Naive thymus-derived CD4-positive, alpha-beta T cell (primary cell): Measurements from ENCODE around the gene CRB1. TPM values are rescaled to one million over a fixed set of nuclear protein-coding genes. Genes with fewer than 3 reads are reported as not detected.

Experiments
- ATAC-seq: fragments of 150-1000 bp; cut with Tn5 transposase; 2 replicates; pipeline ENCODE4 v1.10.0; 2021; ENCODE audit warnings: mild to moderate bottlenecking, moderate library complexity
- CTCF ChIA-PET: fragments of 350-600 bp; sonication (Branson Sonifier 250); formaldehyde crosslinking; loops from one replicate; lab custom pipeline; 2021; ENCODE audit warnings: antibody characterized with exemption; lab: Charles Lee
- POLR2A ChIA-PET: fragments of 350-600 bp; sonication (Branson Sonifier 250); formaldehyde crosslinking; loops from one replicate; lab custom pipeline; 2021; ENCODE audit warnings: antibody characterized with exemption, inconsistent platforms; lab: Charles Lee
- DNase-seq, 9 donors: peaks; one replicate each; pipeline versions ENCODE4 v3.0.0 to v3.0.0-alpha.2; 2020 to 2022; ENCODE audit warnings: mixed read lengths in 1 of 9
- H3K27ac ChIP-seq: one replicate; pipeline ENCODE4 v1.7.0; 2013; ENCODE audit warnings: mild to moderate bottlenecking, low read depth, low read length, moderate library complexity
- H3K27me3 ChIP-seq, 2 donors: one replicate each; pipeline ENCODE4 v1.7.0; 2013; ENCODE audit warnings: low read length in 2 of 2, mild to moderate bottlenecking in 2 of 2, moderate library complexity in 2 of 2; ENCODE audit not compliant: control insufficient read depth in 2 of 2, insufficient read depth in 2 of 2
- H3K36me3 ChIP-seq, 3 experiments: 1 replicate in 2 of 3; 2 replicates in 1 of 3; pipeline ENCODE4 v1.7.0; 2013; ENCODE audit warnings: low read length in 3 of 3, mild to moderate bottlenecking in 3 of 3, moderate library complexity in 1 of 3; ENCODE audit not compliant: insufficient read depth in 3 of 3, control insufficient read depth in 2 of 3
- H3K4me1 ChIP-seq, 2 donors: one replicate each; pipeline ENCODE4 v1.7.0; 2013; ENCODE audit warnings: low read length in 2 of 2, mild to moderate bottlenecking in 2 of 2, moderate library complexity in 1 of 2; ENCODE audit not compliant: control insufficient read depth in 2 of 2, insufficient read depth in 2 of 2
- H3K4me3 ChIP-seq: 2 replicates; pipeline ENCODE4 v1.7.0; 2013; ENCODE audit warnings: mild to moderate bottlenecking, low read length
- H3K9me3 ChIP-seq, 3 experiments: 1 replicate in 2 of 3; 2 replicates in 1 of 3; pipeline ENCODE4 v1.7.0; 2013; ENCODE audit warnings: low read length in 3 of 3; ENCODE audit not compliant: control insufficient read depth in 2 of 3
- H3K27ac Mint-ChIP-seq, 9 donors: one replicate each; pipeline ENCODE4 v1.8.0; 2020 to 2022; ENCODE audit warnings: mixed read lengths in 9 of 9, mild to moderate bottlenecking in 8 of 9, moderate library complexity in 5 of 9, inconsistent platforms in 2 of 9
- H3K27me3 Mint-ChIP-seq, 5 donors: one replicate each; pipeline ENCODE4 v1.8.0; 2021 to 2022; ENCODE audit warnings: mixed read lengths in 5 of 5, mild to moderate bottlenecking in 1 of 5
- H3K36me3 Mint-ChIP-seq, 5 donors: one replicate each; pipeline ENCODE4 v1.8.0; 2020 to 2022; ENCODE audit warnings: mixed read lengths in 5 of 5, mild to moderate bottlenecking in 3 of 5, inconsistent platforms in 1 of 5
- H3K4me1 Mint-ChIP-seq, 7 donors: one replicate each; pipeline ENCODE4 v1.8.0; 2020 to 2022; ENCODE audit warnings: mixed read lengths in 7 of 7, mild to moderate bottlenecking in 3 of 7, inconsistent platforms in 1 of 7
- H3K4me3 Mint-ChIP-seq, 10 donors: one replicate each; pipeline ENCODE4 v1.8.0; 2020 to 2022; ENCODE audit warnings: mild to moderate bottlenecking in 10 of 10, mixed read lengths in 10 of 10, moderate library complexity in 6 of 10, inconsistent platforms in 2 of 10
- H3K9me3 Mint-ChIP-seq, 11 donors: one replicate each; pipeline ENCODE4 v1.8.0; 2020 to 2022; ENCODE audit warnings: mixed read lengths in 11 of 11, mild to moderate bottlenecking in 4 of 11, inconsistent platforms in 1 of 11, moderate library complexity in 1 of 11
- intact Hi-C, 2 donors: fragments of 100-400 bp; cut with micrococcal nuclease; formaldehyde crosslinking; loops; one replicate each; pipeline ENCODE4 v1.15.1; 2023
- polyA plus RNA-seq, 2 donors: library from polyadenylated mRNA; unstranded; fragments of 300-500 nt; fragmentation: Illumina TruSeq; gene quantifications; one replicate each; pipeline ENCODE4 v1.2.3, GENCODE V29; 2021
- total RNA-seq, 6 experiments: library from RNA in 5 of 6; stranded (reverse) in 5 of 6; gene quantifications; 1 replicate in 5 of 6; 2 replicates in 1 of 6; pipeline ENCODE4 v1.2.3 and lab custom pipeline; 2021 to 2026

CRB1 gene
- total and polyA plus RNA-seq, 7 experiments from 2014 or later = 0.08 to 3.2 (median 0.49) TPM; not detected in 2

- H3K9me3 ChIP-seq = no peaks in the 10 kb centered on the region
- no peaks in the 10 kb centered on the region for H3K4me1 ChIP-seq
- no peak overlapping the region for H3K4me3 ChIP-seq
- DNase-seq (no peak), ATAC-seq (peak; percentile 29)
- POLR2A ChIA-PET = no interaction called here
- no peaks in the 10 kb centered on the region for H3K27me3 Mint-ChIP-seq
- CTCF ChIA-PET = no interaction called here
- no peaks in the 10 kb centered on the region for H3K27me3 ChIP-seq
- no peak overlapping the region for H3K27ac ChIP-seq
- H3K9me3 Mint-ChIP-seq = peaks cover 0 to 2% (median 0%) of the 10 kb centered on the region in 11 donors
- H3K27ac Mint-ChIP-seq = no peak overlapping the region
- no peaks in the 10 kb centered on the region for H3K36me3 Mint-ChIP-seq
- H3K36me3 ChIP-seq = no peaks in the 10 kb centered on the region
- no peak overlapping the region for H3K4me3 Mint-ChIP-seq
- no peaks in the 10 kb centered on the region for H3K4me1 Mint-ChIP-seq
- intact Hi-C loops = loop anchor here in 1 of 2 donors (10.0 kb wide), 1 partner anchor 1145 kb away; no protein-coding TSS in a partner anchor
These were observed 51.6 kb downstream of the CRB1 start for GRCh38 chr1:197319631-197320030.

DNA sequence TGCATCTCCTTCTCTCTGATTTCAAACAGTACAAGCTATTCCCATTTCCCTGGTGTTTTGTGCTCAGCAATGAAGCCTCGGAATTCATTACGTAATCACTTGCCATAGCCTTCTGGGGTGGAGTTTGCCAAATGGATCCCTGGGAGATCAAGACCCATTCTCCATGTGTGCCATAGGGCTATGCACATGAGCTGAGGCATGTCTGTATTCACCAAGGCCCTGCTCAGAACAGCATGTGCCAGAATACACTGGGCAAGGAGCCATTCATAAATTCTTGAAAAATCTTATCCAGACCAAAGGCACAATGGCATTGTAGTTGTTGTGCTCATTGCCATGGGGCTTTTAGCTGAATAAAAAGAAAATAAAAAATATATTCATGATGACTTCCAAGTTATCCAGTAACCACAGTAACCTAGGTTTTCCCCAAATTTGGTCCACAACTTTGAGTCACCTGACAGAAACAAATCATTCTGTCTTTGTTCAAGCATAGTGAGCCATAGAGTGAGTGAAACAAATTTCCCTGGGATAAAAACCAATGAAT, 53.0 kb downstream of the CRB1 start:
- Mint-ChIP-seq H3K36me3 (no peaks in the 10 kb centered on the region), H3K4me3 (no peak overlapping the region), H3K9me3 (peaks cover 0 to 2% (median 0%) of the 10 kb centered on the region in 11 donors), H3K27me3 (no peaks in the 10 kb centered on the region), H3K27ac (no peak overlapping the region), H3K4me1 (no peaks in the 10 kb centered on the region)
- Histone ChIP-seq H3K27me3 (no peaks in the 10 kb centered on the region), H3K4me1 (no peaks in the 10 kb centered on the region), H3K9me3 (no peaks in the 10 kb centered on the region), H3K36me3 (no peaks in the 10 kb centered on the region), H3K27ac (no peak overlapping the region), H3K4me3 (no peak overlapping the region)
- no peak for DNase-seq
- intact Hi-C loops = loop anchor here in 1 of 2 donors (10.0 kb wide), 1 partner anchor 1144 kb away; no protein-coding TSS in a partner anchor
- CTCF ChIA-PET = no interaction called here
- POLR2A ChIA-PET = no interaction called here
- ATAC-seq = no peak

- H3K9me3 ChIP-seq = no peaks in the 10 kb centered on the region
- H3K27ac ChIP-seq = no peak overlapping the region
- POLR2A ChIA-PET = no interaction called here
- H3K4me3 Mint-ChIP-seq = no peak overlapping the region
- H3K4me1 ChIP-seq = no peaks in the 10 kb centered on the region
- CTCF ChIA-PET = no interaction called here
- no peaks in the 10 kb centered on the region for H3K27me3 Mint-ChIP-seq
- H3K27ac Mint-ChIP-seq = no peak overlapping the region
- intact Hi-C loops = loop anchor here in 1 of 2 donors (10.0 kb wide), 1 partner anchor 1143 kb away; no protein-coding TSS in a partner anchor
- H3K4me1 Mint-ChIP-seq = no peaks in the 10 kb centered on the region
- H3K36me3 ChIP-seq = no peaks in the 10 kb centered on the region
- ATAC-seq (no peak), DNase-seq (no peak)
- H3K4me3 ChIP-seq = no peak overlapping the region
- H3K36me3 Mint-ChIP-seq = no peaks in the 10 kb centered on the region
- peaks cover 0 to 2% (median 0%) of the 10 kb centered on the region in 11 donors for H3K9me3 Mint-ChIP-seq
- no peaks in the 10 kb centered on the region for H3K27me3 ChIP-seq
These were observed 53.8 kb downstream of the CRB1 start for GRCh38 chr1:197321811-197322210.

- H3K4me1 Mint-ChIP-seq = no peaks in the 10 kb centered on the region
- ATAC-seq (no peak), DNase-seq (peak in 4 of 9 donors; percentile 11 to 23 (median 17))
- H3K9me3 ChIP-seq = no peaks in the 10 kb centered on the region
- H3K27me3 ChIP-seq = no peaks in the 10 kb centered on the region
- H3K27ac Mint-ChIP-seq = no peak overlapping the region
- H3K4me1 ChIP-seq = no peaks in the 10 kb centered on the region
- H3K36me3 ChIP-seq = no peaks in the 10 kb centered on the region
- H3K27ac ChIP-seq = no peak overlapping the region
- ChIA-PET CTCF (interaction anchor here (0.8 kb wide), 1 partner anchor 561 kb away, joined by 3 read pairs; no protein-coding TSS in a partner anchor), POLR2A (no interaction called here)
- intact Hi-C loops = loop anchor here (1.0 to 10.0 kb wide), 7 partner anchors 29 to 1137 kb away; no protein-coding TSS in a partner anchor
- no peaks in the 10 kb centered on the region for H3K9me3 Mint-ChIP-seq
- no peaks in the 10 kb centered on the region for H3K36me3 Mint-ChIP-seq
- H3K4me3 Mint-ChIP-seq = no peak overlapping the region
- peaks cover 0 to 3% (median 0%) of the 10 kb centered on the region in 5 donors for H3K27me3 Mint-ChIP-seq
- H3K4me3 ChIP-seq = no peak overlapping the region
These were observed 59.8 kb downstream of the CRB1 start for GRCh38 chr1:197327776-197328364.

- peaks cover 0 to 3% (median 0%) of the 10 kb centered on the region in 11 donors for H3K9me3 Mint-ChIP-seq
- no peaks in the 10 kb centered on the region for H3K9me3 ChIP-seq
- no peak overlapping the region for H3K4me3 Mint-ChIP-seq
These were observed 62.2 kb downstream of the CRB1 start for GRCh38 chr1:197330213-197330612.

GRCh38 chr1:197331565-197331964, 63.5 kb downstream of the CRB1 start:
- Mint-ChIP-seq H3K27me3 (peaks cover 0 to 3% (median 0%) of the 10 kb centered on the region in 5 donors), H3K4me1 (peaks cover 0 to 3% (median 0%) of the 10 kb centered on the region in 7 donors), H3K9me3 (peaks cover 0 to 3% (median 0%) of the 10 kb centered on the region in 11 donors), H3K4me3 (no peak overlapping the region), H3K36me3 (no peaks in the 10 kb centered on the region), H3K27ac (no peak overlapping the region)
- H3K9me3 ChIP-seq = no peaks in the 10 kb centered on the region
- H3K27me3 ChIP-seq = no peaks in the 10 kb centered on the region
- H3K27ac ChIP-seq = no peak overlapping the region
- no peaks in the 10 kb centered on the region for H3K4me1 ChIP-seq
- ATAC-seq (no peak), DNase-seq (no peak)
- no peaks in the 10 kb centered on the region for H3K36me3 ChIP-seq
- CTCF ChIA-PET = interaction anchor here (0.7 kb wide), 1 partner anchor 1074 kb away, joined by 7 read pairs; no protein-coding TSS in a partner anchor
- intact Hi-C loops = no loop called here
- POLR2A ChIA-PET = no interaction called here
- no peak overlapping the region for H3K4me3 ChIP-seq

More at GRCh38 chr1:197330213-197330612, 62.2 kb downstream of the CRB1 start:
- no peaks in the 10 kb centered on the region for H3K27me3 ChIP-seq
- no peaks in the 10 kb centered on the region for H3K4me1 ChIP-seq
- ATAC-seq (no peak), DNase-seq (no peak)
- Mint-ChIP-seq H3K36me3 (no peaks in the 10 kb centered on the region), H3K27me3 (peaks cover 0 to 3% (median 0%) of the 10 kb centered on the region in 5 donors), H3K27ac (no peak overlapping the region), H3K4me1 (peaks cover 0 to 2% (median 0%) of the 10 kb centered on the region in 7 donors)
- H3K4me3 ChIP-seq = no peak overlapping the region
- POLR2A ChIA-PET = no interaction called here
- no peak overlapping the region for H3K27ac ChIP-seq
- CTCF ChIA-PET = interaction anchor here (0.6 kb wide), 1 partner anchor 89 kb away, joined by 3 read pairs; no protein-coding TSS in a partner anchor
- H3K36me3 ChIP-seq = no peaks in the 10 kb centered on the region
- intact Hi-C loops = no loop called here
